ENCODE results near the gene WDFY4.

The WDFY4 gene

DNA sequence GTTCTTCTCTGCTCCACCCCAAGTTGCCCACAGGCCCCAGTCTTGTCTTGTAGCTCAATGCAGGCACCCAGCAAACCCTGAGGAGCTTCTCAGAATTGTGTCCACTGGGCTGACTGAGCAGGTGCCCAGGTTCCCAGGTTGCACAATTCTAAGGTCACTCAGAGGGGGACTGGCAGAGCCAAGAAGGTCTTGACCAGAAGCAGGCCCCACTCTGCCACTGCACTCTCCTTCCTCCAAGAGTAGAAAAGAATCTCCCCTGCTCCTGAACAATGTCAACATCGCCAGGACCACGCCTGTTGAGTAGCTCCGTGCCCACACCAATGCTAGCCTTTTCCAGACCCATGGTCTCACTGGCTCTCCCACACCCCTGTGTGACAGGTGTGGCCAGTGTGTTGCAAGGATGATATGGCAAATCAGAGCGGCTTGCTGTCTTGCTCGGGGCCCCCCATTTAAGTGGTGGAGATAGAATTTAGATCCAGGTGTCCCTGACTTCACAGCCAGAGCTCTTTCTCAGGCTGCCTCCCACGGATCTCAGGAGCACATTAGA lies 254.4 kb downstream of the WDFY4 start:
- no peak for DNase-seq

DNA sequence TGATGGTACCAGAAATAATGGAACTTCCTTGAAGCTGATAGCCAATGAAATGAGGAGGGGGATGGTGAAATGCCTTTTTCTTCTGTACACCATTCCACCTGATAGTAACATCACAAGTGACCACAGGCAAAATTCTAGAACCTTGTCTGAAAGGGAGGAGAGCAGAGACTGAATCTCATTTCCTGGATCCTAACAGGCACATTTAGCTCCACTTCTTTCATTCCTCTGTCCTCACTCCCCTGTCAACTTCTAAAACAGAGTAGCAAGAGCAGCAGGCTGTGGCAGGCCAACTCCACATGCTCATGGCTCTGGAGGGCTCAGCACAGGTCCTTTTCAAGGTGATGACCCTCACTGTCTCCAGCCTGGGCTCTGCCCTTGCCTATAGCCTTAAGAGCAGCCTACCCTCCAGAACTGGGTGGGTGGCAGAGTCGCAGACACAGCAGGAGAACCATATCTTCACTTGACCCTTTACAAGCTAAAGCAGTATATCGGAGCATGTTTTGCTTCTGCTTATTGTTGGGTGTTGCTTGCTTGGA lies 255.2 kb downstream of the WDFY4 start, which contains the start of gene LRRC18:
Gene LRRC18, minus strand, starts transcription at position 51 of the 536 bp plus-strand sequence. CDS start 25,685 bp downstream, outside the sequence.
- no peak for DNase-seq

DNA sequence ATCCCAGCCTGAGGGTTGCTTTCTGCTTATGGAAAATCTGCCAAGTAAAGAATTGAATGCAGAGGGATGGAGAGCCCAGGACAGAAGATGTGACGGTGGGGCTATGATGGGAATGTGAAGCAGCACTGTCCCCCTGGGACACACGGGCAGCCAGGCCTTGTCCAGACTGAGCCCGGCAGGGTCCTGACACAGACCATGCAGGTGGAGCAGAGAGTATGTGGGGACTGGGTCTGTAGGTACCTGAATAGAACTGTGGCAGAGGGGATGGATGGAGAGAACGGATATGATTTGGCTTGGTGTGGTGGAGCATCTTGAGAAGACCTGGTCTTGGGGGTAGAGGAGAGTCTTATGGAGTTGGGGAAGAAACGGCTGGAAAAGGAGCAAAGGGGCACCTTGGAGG lies 255.7 kb downstream of the WDFY4 start:
- no peak for DNase-seq

DNA sequence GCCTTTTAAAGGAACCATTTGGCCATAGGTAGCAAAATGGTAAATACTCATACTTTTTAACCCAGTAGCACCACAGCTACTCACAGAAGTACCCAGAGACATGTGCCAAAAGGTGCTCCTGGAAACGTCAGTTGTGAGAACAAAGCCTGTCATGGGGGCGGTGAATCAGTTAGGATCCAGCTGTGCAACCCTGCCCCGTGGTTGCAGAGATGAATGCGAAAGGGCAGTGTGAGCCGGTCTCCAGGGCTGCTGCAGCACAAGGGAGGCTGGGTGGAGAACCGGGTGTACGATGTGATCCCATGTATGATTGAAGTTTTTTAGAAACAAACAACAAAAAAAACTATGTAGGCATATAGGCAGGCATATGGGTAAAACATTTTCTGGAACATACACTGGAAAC lies 256.3 kb downstream of the WDFY4 start:
- no peak for DNase-seq

DNA sequence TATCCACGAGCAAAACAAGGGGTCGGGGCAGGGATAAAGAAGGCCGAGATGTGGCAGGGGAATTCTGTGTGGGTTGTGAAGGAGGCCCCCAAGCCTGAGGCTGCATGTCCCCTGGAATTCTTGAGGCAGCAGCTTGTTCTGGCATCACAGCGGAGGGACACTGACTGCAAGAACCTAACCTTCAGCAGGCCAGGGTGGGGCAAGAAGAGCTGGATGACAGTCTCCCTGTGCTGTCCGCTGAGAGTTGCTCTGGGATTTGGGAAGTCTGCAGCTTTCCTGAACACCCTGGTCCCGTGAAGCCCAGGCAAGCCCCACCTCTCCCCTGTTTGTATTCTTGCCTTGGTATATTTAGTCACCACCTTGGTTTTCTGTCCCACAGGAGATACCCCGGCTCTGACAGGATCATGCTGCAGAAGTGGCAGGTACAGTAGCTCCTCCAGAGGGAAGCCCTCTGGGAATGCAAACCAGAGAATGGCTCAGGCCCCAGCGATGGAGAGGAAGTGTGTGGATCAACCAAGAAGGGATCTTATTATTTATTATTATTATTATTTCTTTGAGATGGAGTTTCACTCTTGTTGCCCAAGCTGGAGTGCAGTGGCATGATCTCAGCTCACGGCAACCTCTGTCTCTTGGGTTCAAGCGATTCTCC lies 256.9 kb downstream of the WDFY4 start:
- DNase-seq = no peak

GRCh38 chr10:48943096-48943495 lies 258.4 kb downstream of the WDFY4 start:
- DNase-seq = no peak

- DNase-seq = no peak
These were observed 259.5 kb downstream of the WDFY4 start for GRCh38 chr10:48944171-48944570.

DNA sequence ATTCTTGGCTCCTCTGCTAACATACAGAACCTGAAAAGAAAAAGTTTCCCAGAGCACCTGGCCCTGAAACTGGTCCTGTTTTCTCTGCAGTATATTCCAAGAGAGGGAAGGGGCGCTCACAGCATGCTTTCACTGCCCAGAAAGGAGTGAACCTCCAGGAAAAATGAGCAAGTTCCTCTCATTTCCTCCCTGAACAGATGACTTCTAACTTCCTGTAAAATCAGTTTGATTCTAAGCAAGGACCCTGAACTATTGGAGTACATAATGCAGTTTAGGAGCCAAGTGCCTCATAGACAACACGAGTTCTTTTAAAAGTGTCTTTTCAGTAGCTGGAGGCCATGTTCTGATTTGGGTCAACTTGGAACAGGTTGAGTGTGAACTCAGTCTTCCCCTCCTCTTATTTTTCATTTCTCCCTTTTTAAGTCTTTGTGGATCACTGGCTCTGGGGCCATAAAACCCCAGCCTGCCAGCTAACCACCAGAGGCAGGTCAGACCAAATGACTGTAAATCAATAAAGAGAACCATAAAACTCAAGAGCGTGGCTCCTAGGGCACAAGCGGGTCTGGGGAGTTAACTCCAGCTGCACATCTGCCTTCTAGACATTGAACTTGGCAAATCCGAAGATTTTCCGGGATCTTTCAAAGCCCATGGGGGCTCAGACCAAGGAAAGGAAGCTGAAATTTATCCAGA lies 260.9 kb downstream of the WDFY4 start:
- DNase-seq = no peak

DNA sequence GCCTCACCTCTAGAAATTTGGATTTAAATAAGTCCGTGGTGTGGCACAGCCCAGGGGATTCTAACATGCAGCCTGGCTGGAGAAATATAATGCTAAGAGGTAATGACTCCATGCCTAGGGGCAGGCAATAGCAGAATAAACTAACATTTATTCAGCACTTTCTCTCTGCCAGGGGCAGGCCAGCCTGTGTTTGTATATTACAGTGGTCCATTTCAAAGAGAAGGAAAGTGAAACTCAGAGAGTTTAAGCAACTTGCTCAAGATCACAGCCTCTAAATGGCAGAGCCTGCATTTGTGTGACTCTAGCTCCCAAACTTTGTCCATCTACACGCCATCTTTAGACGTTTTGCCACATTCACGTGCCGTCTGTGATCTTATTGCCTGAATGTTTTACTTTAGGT lies 261.7 kb downstream of the WDFY4 start:
- no peak for DNase-seq

DNA sequence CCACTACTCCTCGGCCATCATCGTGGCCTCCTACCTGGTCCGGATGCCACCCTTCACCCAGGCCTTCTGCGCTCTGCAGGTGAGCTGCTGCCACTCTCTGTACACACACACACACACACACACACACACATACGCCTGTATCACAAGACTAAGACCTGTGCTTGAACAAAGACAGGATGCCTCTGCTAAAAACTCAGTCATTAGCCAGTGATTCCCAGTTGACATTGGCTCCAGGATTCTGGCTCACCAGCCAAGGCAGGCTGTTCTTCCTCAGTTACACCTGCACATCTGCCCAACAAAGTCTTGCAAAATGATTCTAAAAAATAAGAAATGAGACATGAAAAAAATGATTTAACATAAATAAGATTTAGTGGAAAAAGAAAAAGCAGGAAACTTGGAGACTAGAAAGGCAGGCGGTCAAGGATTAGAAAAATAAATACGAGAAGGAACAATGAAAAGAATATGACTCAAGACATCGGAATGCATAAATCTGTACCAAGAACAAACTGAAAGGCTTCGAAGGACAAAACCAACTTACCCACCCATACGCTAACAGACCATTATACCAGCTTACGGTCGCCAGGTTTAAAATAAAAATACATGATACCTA lies 262.3 kb downstream of the WDFY4 start:
- no peak for DNase-seq

- no peak for DNase-seq
These were observed 263.2 kb downstream of the WDFY4 start for GRCh38 chr10:48947690-48948469.

GRCh38 chr10:48948470-48949037 lies 263.9 kb downstream of the WDFY4 start:
- no peak for DNase-seq

DNA sequence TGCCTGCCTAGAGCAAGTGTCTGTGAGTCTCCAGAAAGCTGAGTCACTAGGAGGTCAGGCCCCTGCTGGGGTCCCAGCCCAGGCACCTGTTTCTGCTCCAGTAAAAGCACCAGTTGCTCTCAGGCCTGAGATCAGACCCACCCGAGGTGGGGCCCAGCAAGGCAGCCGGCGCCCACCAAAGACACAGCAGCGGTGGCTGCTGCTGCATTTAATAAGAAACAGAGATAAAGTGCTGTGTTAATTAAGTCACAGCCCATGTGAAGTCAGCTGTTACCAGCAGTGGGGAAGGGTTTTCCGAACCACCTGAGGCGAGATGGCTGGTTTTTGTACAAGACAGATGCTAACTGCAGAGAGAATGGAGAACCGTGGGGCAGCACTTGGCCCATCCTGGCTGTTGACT lies 267.0 kb downstream of the WDFY4 start:
- no peak for DNase-seq

- DNase-seq = no peak
These were observed 272.9 kb downstream of the WDFY4 start for GRCh38 chr10:48957361-48958151.

- no peak for DNase-seq
These were observed 274.0 kb downstream of the WDFY4 start for GRCh38 chr10:48958598-48959190.

DNA sequence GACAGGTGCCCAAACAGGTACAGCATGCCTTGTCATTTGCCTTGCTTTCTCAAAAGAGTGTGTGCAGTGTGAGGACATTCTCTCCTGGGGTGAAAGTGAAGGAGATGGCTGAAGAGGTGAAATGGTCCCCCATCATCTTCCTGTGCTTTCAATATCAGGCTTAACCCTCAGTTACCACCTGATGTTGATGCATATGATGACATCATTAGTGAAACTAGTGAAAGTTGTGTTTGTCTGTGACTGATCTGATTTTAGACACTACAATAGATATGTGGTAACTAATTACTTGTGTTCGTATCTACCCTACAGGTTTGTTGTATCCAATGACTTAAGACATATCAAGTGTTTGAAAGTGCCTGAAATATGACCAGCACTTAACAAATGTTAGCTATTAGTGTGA lies 279.4 kb downstream of the WDFY4 start:
- no peak for DNase-seq

DNA sequence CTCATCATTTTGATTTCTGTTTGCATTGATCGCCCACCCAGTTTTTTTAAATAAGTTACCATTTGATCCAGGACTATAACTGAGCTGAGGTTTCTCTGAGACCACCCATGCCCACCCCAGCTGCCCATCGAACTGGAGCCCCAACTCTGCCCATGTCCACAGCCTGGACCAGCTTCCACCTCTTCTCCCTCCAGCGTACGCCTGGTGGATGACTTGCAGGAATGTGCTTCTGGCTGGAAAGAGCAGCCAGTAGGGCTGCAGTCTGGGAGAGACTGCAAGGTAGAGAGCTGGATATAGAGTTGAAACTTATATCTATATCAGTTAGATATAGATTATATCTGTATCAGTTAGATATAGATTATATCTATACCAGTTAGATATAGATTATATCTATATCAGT lies 280.8 kb downstream of the WDFY4 start:
- no peak for DNase-seq

- no peak for DNase-seq
These were observed 283.4 kb downstream of the WDFY4 start for GRCh38 chr10:48968036-48968435.

- DNase-seq = no peak
These were observed 285.4 kb downstream of the WDFY4 start for GRCh38 chr10:48970046-48970445.

GRCh38 chr10:48970654-48971053 lies 286.0 kb downstream of the WDFY4 start:
- no peak for DNase-seq
